ENCODE results near the gene SPRR2G. TPM values are rescaled to one million over a fixed set of nuclear protein-coding genes. Genes with fewer than 3 reads are reported as not detected.

The SPRR2G gene
- total and polyA plus RNA-seq, 2 of the 8 experiments (the other 6 are each of a cell fraction or from before 2014, with no cell fraction given), result not detected

- Histone ChIP-seq H2AK5ac (ENCODE audit: low read depth, low read length) (no peak overlapping the region), H3K79me2 (ENCODE audit: control insufficient read depth in 1 of 2, insufficient read depth in 2 of 2, low read length in 2 of 2) (no peaks in the 10 kb centered on the region), H3K18ac (ENCODE audit: extremely low read depth, low read length) (no peak overlapping the region), H3K27ac (ENCODE audit: low read depth, low read length) (no peak overlapping the region), H3K27me3 (replicated peaks in 1 of 4; ENCODE audit: control insufficient read depth in 3 of 4, extremely low read depth in 1 of 4, insufficient read depth in 3 of 4, low read length in 3 of 4) (no peaks in the 10 kb centered on the region), H3K23ac (ENCODE audit: insufficient read length) (no peak overlapping the region), H2BK20ac (ENCODE audit: low read length) (no peak overlapping the region), H3K79me1 (ENCODE audit: low read depth, low read length) (no peaks in the 10 kb centered on the region), H4K8ac (ENCODE audit: extremely low read depth, insufficient read depth, low read length) (no peak overlapping the region), H4K5ac (ENCODE audit: insufficient read length, low read depth, low read length) (no peak overlapping the region), H4K91ac (replicated peaks; ENCODE audit: insufficient read length, low read length) (no peak overlapping the region), H3K4me3 (ENCODE audit: extremely low read depth in 1 of 4, insufficient read depth in 2 of 4, low read depth in 3 of 4, low read length in 4 of 4) (no peak overlapping the region), H3K36me3 (ENCODE audit: control insufficient read depth in 2 of 4, insufficient read depth in 4 of 4, low read length in 3 of 4) (no peaks in the 10 kb centered on the region; a peak in 2 of 8 replicates), H2BK12ac (ENCODE audit: low read depth, low read length) (no peak overlapping the region), H3K9ac (replicated peaks in 1 of 4; ENCODE audit: extremely low read depth in 1 of 4, low read depth in 3 of 4, low read length in 3 of 4) (no peak overlapping the region), H3K9me3 (ENCODE audit: insufficient read depth in 2 of 2, low read depth in 1 of 2, low read length in 1 of 2) (peaks cover 3 to 10% of the 10 kb centered on the region in 2 experiments; a peak in 3 of 4 replicates), H3K56ac (replicated peaks; ENCODE audit: insufficient read length, low read depth, low read length) (no peak overlapping the region), H2BK120ac (replicated peaks; ENCODE audit: low read depth, low read length) (no peak overlapping the region), H3K4me2 (ENCODE audit: insufficient read depth in 1 of 2, low read depth in 2 of 2, low read length in 2 of 2) (no peak overlapping the region), H3K14ac (ENCODE audit: insufficient read length) (no peak overlapping the region), H3K4ac (replicated peaks; ENCODE audit: insufficient read length, low read depth, low read length) (no peak overlapping the region), H3K4me1 (replicated peaks in 1 of 4; ENCODE audit: control insufficient read depth in 3 of 4, insufficient read depth in 4 of 4, low read length in 3 of 4) (peaks cover 0 to 5% (median 2%) of the 10 kb centered on the region in 4 experiments; a peak in 2 of 7 replicates), H2BK15ac (ENCODE audit: low read length) (no peak overlapping the region), H4K20me1 (replicated peaks in 1 of 2; ENCODE audit: control insufficient read depth in 1 of 2, insufficient read depth in 2 of 2, low read length in 2 of 2) (no peaks in the 10 kb centered on the region), H3K23me2 (ENCODE audit: low read depth, low read length) (no peaks in the 10 kb centered on the region), H2BK5ac (ENCODE audit: low read depth, low read length) (no peak overlapping the region), H2AFZ (ENCODE audit: low read length) (no peak overlapping the region)
- FAIRE-seq, result peak; percentile 48
- DNase-seq (ENCODE audit: low read depth in 1 of 2, low spot score in 2 of 2), result no peak
- POLR2A ChIA-PET (ENCODE audit: partially characterized antibody), result no interaction called here
- CTCF ChIA-PET (ENCODE audit: partially characterized antibody), result no interaction called here
- no peak for TF ChIP-seq CREB1 (IDR thresholded peaks at IDR 0.05)
These were observed 29.7 kb downstream of the SPRR2G start for GRCh38 chr1:153120945-153121344.

Data from H1 (cell line).